Left ventricle myocardium inferior (tissue), 1 donor: Measurements from ENCODE around the gene CRISPLD2. TPM values are rescaled to one million over a fixed set of nuclear protein-coding genes. Genes with fewer than 3 reads are reported as not detected.
"Not testable (repeated sequence)": the region's sequence is repeated elsewhere in the genome, so short reads cannot be mapped to it uniquely, and the experiment has no call there.

Source experiments
- DNase-seq: peaks from one replicate; pipeline ENCODE4 v3.0.0-alpha.2; 2020
- H3K27ac ChIP-seq: fragments of 200-600 bp; replicated peaks from 2 replicates; pipeline ENCODE4 v1.8.0; 2021
- H3K27me3 ChIP-seq: fragments of 200-600 bp; 2 replicates; pipeline ENCODE4 v1.8.0; 2021; ENCODE audit warnings: low read depth
- H3K36me3 ChIP-seq: fragments of 200-600 bp; 2 replicates; pipeline ENCODE4 v1.8.0; 2021
- H3K4me1 ChIP-seq: fragments of 200-600 bp; 2 replicates; pipeline ENCODE4 v1.8.0; 2021
- H3K4me3 ChIP-seq: fragments of 200-600 bp; 2 replicates; pipeline ENCODE4 v1.8.0; 2021; ENCODE audit warnings: mild to moderate bottlenecking, moderate library complexity
- H3K9me3 ChIP-seq: fragments of 200-600 bp; replicated peaks from 2 replicates; pipeline ENCODE4 v1.8.0; 2021
- CTCF ChIP-seq: fragments of 200-600 bp; IDR thresholded peaks from 2 replicates; pipeline ENCODE4 v1.8.0; 2021; ENCODE audit warnings: antibody characterized with exemption, mild to moderate bottlenecking, borderline replicate concordance
- intact Hi-C: fragments of 100-400 bp; cut with micrococcal nuclease; formaldehyde crosslinking; loops from one replicate; pipeline ENCODE4 v1.11.0; 2022
- total RNA-seq: library from RNA; stranded (reverse); fragmentation: NEBNext Ultra II Directional; extraction: Animal tissue kit (Norgen Biotek cat#: 25700); gene quantifications from one replicate; pipeline ENCODE4 v1.2.1, GENCODE V29; 2021
- donor health status: DM: no; HTN: yes; CAD: no; lungs with severe emphysema.

CRISPLD2 gene
- total RNA-seq, 1 donor from 2014 or later: 12.8 TPM

GRCh38 chr16:84827131-84827574 lies 7.4 kb downstream of the CRISPLD2 start:
- H3K4me1 ChIP-seq: peaks cover 71% of the 10 kb centered on the region
- peak overlapping the region; percentile 83 for H3K27ac ChIP-seq
- intact Hi-C loops: no loop called here
- DNase-seq: no peak
- H3K27me3 ChIP-seq: peaks cover 16% of the 10 kb centered on the region
- no peaks in the 10 kb centered on the region for H3K9me3 ChIP-seq
- no peaks in the 10 kb centered on the region for H3K36me3 ChIP-seq
- H3K4me3 ChIP-seq: peak overlapping the region; percentile 27
- TF ChIP-seq CTCF: no peak

- H3K4me1 ChIP-seq: peaks cover 76% of the 10 kb centered on the region
- H3K36me3 ChIP-seq: no peaks in the 10 kb centered on the region
- H3K27ac ChIP-seq: peak overlapping the region; percentile 83
- H3K27me3 ChIP-seq: peaks cover 9% of the 10 kb centered on the region
- no peak overlapping the region for H3K4me3 ChIP-seq
- intact Hi-C loops: no loop called here
- no peak for DNase-seq
- no peak for TF ChIP-seq CTCF
- H3K9me3 ChIP-seq: no peaks in the 10 kb centered on the region
These were observed 8.1 kb downstream of the CRISPLD2 start for GRCh38 chr16:84827897-84828296.

- intact Hi-C loops: no loop called here
- no peak for TF ChIP-seq CTCF
- DNase-seq: no peak
- no peak overlapping the region for H3K4me3 ChIP-seq
- no peaks in the 10 kb centered on the region for H3K36me3 ChIP-seq
- H3K27me3 ChIP-seq: peaks cover 9% of the 10 kb centered on the region
- peak overlapping the region; percentile 83 for H3K27ac ChIP-seq
- H3K4me1 ChIP-seq: peaks cover 76% of the 10 kb centered on the region
- no peaks in the 10 kb centered on the region for H3K9me3 ChIP-seq
These were observed 8.5 kb downstream of the CRISPLD2 start for GRCh38 chr16:84828322-84828721.

GRCh38 chr16:84829168-84829965 lies 9.6 kb downstream of the CRISPLD2 start:
- Histone ChIP-seq H3K9me3 (no peaks in the 10 kb centered on the region), H3K36me3 (no peaks in the 10 kb centered on the region), H3K4me3 (no peak overlapping the region), H3K4me1 (peaks cover 76% of the 10 kb centered on the region), H3K27ac (peak overlapping the region; percentile 83), H3K27me3 (peaks cover 9% of the 10 kb centered on the region)
- intact Hi-C loops: no loop called here
- TF ChIP-seq CTCF: no peak
- DNase-seq: no peak

GRCh38 chr16:84830765-84831384 lies 11.1 kb downstream of the CRISPLD2 start:
- TF ChIP-seq CTCF: no peak
- H3K27ac ChIP-seq: peak overlapping the region; percentile 88
- H3K36me3 ChIP-seq: no peaks in the 10 kb centered on the region
- intact Hi-C loops: no loop called here
- no peak for DNase-seq
- H3K4me1 ChIP-seq: peaks cover 79% of the 10 kb centered on the region
- peaks cover 9% of the 10 kb centered on the region for H3K27me3 ChIP-seq
- no peak overlapping the region for H3K4me3 ChIP-seq
- no peaks in the 10 kb centered on the region for H3K9me3 ChIP-seq

GRCh38 chr16:84831728-84832127 lies 11.9 kb downstream of the CRISPLD2 start:
- H3K9me3 ChIP-seq, DNase-seq, intact Hi-C loops, H3K36me3 ChIP-seq: not testable (repeated sequence)
- peaks cover 12% of the 10 kb centered on the region for H3K27me3 ChIP-seq
- peak overlapping the region; percentile 42 for H3K4me3 ChIP-seq
- peak overlapping the region; percentile 88 for H3K27ac ChIP-seq
- peaks cover 87% of the 10 kb centered on the region for H3K4me1 ChIP-seq
